Measurements from ENCODE around the gene EYA2. TPM values are rescaled to one million over a fixed set of nuclear protein-coding genes. Genes with fewer than 3 reads are reported as not detected.

Gene EYA2
- total RNA-seq, 1 experiment from 2014 or later: 0.74 TPM

DNA sequence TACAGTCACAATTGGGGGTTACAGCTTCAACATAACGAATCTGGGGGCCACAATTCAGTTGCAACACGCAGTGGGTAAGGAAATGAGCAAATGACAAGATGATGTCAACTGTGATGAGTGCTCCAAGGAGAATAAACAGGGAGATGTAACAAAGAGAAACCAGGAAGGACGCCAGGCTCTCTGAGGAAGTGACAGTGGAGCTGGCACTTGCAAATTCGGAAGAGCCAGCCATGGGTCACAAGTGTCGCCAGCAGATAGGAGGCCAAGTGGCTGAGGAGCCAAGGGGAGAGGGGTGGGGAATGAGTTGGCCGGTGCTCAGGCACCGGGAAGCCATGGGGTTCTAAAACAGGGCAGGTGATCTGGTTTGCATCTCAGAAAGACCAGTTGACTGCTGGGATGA lies 136.4 kb downstream of the EYA2 start:
- Histone ChIP-seq H3K27ac (ENCODE audit: insufficient read length, low read depth, low read length) (no peak overlapping the region), H3K9ac (ENCODE audit: extremely low read depth, insufficient read length, low read length) (no peak overlapping the region), H3K79me1 (ENCODE audit: insufficient read depth, low read depth, low read length, poor library complexity, severe bottlenecking) (no peaks in the 10 kb centered on the region), H4K91ac (ENCODE audit: insufficient read length, low read depth, low read length) (no peak overlapping the region), H2BK15ac (ENCODE audit: low read depth, low read length) (no peak overlapping the region), H3K14ac (ENCODE audit: insufficient read depth, low read length) (no peak overlapping the region), H3K79me2 (ENCODE audit: insufficient read depth, low read length) (no peaks in the 10 kb centered on the region), H3K4ac (ENCODE audit: low read depth, low read length) (no peak overlapping the region), H4K20me1 (ENCODE audit: control insufficient read depth, insufficient read depth, insufficient read length) (no peaks in the 10 kb centered on the region), H2BK12ac (ENCODE audit: insufficient read length, low read depth, low read length) (no peak overlapping the region), H3K23ac (ENCODE audit: insufficient read length, low read depth, low read length) (no peak overlapping the region), H3K18ac (ENCODE audit: insufficient read length, low read depth, low read length) (no peak overlapping the region), H2AFZ (ENCODE audit: low read length) (no peak overlapping the region), H3K4me1 (ENCODE audit: insufficient read depth, low read length) (no peaks in the 10 kb centered on the region), H2BK120ac (ENCODE audit: low read depth, low read length, poor library complexity, severe bottlenecking) (no peak overlapping the region), H3K27me3 (ENCODE audit: insufficient read depth, low read length) (no peaks in the 10 kb centered on the region), H3K9me3 (ENCODE audit: control insufficient read depth, low read depth, low read length) (no peaks in the 10 kb centered on the region), H2BK5ac (ENCODE audit: insufficient read length, low read length) (no peak overlapping the region), H3K56ac (ENCODE audit: insufficient read length, low read depth, low read length) (no peak overlapping the region), H4K5ac (ENCODE audit: insufficient read length, low read depth, low read length) (no peak overlapping the region), H3T11ph (ENCODE audit: low read length) (no peak overlapping the region), H2BK20ac (ENCODE audit: low read depth, low read length, poor library complexity, severe bottlenecking) (no peak overlapping the region), H3K4me2 (ENCODE audit: insufficient read depth, insufficient read length, low read length) (no peak overlapping the region), H4K8ac (replicated peaks; ENCODE audit: insufficient read length, low read depth, low read length) (no peak overlapping the region), H3K23me2 (ENCODE audit: insufficient read length, low read depth, low read length, poor library complexity, severe bottlenecking) (no peaks in the 10 kb centered on the region), H2AK5ac (ENCODE audit: insufficient read length, low read length) (no peak overlapping the region)
- Mint-ChIP-seq H3K27me3 (ENCODE audit: low read depth) (peaks cover 5% of the 10 kb centered on the region), H3K36me3 (ENCODE audit: insufficient read depth in 1 of 3, low read depth in 3 of 3) (no peaks in the 10 kb centered on the region), H3K4me3 (no peak overlapping the region), H3K4me1 (peaks cover 0 to 10% of the 10 kb centered on the region in 2 experiments; a peak in 1 of 4 replicates), H3K9me3 (peaks cover 2 to 5% of the 10 kb centered on the region in 2 experiments; a peak in 2 of 5 replicates), H3K27ac (no peak overlapping the region)
- no peak for DNase-seq
- WGBS (ENCODE audit: extremely low coverage, insufficient read length, low lambda C conversion rate): no CpG with 5 or more reads among the region's 7 CpGs
- TF ChIP-seq, protein P1, sequence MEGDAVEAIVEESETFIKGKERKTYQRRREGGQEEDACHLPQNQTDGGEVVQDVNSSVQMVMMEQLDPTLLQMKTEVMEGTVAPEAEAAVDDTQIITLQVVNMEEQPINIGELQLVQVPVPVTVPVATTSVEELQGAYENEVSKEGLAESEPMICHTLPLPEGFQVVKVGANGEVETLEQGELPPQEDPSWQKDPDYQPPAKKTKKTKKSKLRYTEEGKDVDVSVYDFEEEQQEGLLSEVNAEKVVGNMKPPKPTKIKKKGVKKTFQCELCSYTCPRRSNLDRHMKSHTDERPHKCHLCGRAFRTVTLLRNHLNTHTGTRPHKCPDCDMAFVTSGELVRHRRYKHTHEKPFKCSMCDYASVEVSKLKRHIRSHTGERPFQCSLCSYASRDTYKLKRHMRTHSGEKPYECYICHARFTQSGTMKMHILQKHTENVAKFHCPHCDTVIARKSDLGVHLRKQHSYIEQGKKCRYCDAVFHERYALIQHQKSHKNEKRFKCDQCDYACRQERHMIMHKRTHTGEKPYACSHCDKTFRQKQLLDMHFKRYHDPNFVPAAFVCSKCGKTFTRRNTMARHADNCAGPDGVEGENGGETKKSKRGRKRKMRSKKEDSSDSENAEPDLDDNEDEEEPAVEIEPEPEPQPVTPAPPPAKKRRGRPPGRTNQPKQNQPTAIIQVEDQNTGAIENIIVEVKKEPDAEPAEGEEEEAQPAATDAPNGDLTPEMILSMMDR (conservative IDR thresholded peaks at IDR 0.05): no peak
